K562 treated with DMSO at 1 percent for 4 hours (cell line): ENCODE results near the gene FBXW5. TPM values are rescaled to one million over a fixed set of nuclear protein-coding genes. Genes with fewer than 3 reads are reported as not detected.

Experiments
- total RNA-seq: library from RNA; unstranded; fragments of 300-600 nt; gene quantifications from 2 replicates; pipeline ENCODE4 v1.2.3, GENCODE V29; 2022; ENCODE audit not compliant: insufficient read depth

Gene FBXW5, protein sequence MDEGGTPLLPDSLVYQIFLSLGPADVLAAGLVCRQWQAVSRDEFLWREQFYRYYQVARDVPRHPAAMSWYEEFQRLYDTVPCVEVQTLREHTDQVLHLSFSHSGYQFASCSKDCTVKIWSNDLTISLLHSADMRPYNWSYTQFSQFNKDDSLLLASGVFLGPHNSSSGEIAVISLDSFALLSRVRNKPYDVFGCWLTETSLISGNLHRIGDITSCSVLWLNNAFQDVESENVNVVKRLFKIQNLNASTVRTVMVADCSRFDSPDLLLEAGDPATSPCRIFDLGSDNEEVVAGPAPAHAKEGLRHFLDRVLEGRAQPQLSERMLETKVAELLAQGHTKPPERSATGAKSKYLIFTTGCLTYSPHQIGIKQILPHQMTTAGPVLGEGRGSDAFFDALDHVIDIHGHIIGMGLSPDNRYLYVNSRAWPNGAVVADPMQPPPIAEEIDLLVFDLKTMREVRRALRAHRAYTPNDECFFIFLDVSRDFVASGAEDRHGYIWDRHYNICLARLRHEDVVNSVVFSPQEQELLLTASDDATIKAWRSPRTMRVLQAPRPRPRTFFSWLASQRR
- 148 and 151 TPM in 2 replicates for total RNA-seq

DNA sequence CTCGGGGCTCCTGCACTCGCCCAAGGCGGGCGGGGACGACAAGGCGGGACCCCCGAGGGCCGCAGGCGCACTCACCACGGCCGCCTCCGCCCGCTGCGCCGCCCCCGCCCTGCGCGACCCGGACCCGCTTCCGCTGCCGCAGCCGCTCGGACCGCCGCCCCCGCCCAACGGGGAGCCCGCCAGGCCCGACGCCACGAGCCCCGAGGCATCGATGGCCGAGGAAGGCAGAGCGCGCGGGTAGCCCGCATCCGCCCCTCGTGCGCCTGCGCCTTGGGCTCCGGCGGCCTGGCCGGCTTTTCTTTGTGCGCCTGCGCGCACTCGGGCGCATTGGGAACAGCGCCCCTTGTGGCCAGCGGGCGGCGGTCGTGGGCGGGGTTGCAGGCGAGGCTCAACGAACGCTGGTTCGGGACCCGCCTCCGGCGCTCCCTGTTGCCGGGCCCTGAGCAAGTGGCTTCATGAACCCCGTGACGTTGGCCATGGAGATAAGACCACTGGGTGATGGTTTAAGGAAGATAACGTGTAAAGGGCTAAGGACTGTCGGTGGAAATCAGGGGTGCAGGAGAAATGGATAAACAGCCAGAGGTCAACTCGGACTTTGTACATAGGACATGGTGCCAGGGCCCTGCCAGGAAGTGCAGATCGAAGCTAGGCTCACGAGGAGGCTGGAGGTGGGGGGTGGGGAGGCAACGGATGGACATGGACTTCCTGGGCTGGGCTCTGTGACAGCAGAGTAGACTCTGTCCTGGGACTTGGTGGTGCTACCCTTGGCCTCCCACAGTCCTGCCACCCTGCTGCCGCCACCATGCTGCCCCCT, at the start of gene FBXW5, which contains the start of gene C8G:
TSS of gene FBXW5 (minus strand) at position 220 of the 814 bp plus-strand sequence. CDS start 655 bp downstream, outside the sequence.
TSS of gene C8G (plus strand) at position 725 of the 814 bp plus-strand sequence. CDS start at position 803, 78 bp downstream.

DNA sequence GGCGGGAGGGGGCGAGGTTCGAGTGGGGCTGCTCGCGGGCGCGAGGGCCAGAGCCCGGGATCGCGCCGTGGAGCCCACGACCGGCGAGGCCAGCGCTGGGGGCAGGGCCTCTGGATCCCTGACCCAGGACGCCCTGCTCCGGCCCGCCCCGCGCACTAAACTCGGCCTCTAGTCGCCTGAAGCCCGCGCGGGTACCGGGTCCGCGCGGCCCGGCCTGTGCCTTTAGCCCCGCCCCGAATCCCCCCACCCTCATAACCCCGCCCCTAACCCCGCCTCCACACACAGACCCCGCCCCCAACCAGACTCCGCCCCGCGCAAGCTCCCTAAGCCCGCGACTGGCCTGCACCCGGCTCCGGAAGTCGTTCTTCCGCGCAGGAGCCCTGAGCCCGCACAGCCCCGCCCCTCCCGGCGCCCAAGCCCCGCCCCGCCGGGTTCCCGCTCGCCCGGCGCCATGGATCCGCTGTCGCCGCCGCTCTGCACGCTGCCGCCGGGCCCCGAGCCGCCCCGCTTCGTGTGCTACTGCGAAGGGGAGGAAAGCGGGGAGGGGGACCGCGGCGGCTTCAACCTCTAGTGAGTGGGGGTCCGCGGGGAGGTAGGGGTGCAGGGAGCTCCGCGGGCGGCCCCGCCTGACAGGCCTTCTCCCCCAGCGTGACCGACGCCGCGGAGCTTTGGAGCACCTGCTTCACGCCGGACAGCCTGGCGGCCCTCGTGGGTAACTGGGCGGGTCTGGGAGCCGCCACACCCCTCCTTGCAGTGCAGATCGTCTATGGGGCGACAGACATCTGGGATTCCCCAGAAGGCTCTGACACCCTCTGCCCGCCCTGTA, 47.7 kb upstream of the FBXW5 start, which contains the start of gene PAXX:
TSS of gene PAXX (plus strand) at position 430 of the 826 bp plus-strand sequence. CDS start at position 452, 22 bp downstream.

DNA sequence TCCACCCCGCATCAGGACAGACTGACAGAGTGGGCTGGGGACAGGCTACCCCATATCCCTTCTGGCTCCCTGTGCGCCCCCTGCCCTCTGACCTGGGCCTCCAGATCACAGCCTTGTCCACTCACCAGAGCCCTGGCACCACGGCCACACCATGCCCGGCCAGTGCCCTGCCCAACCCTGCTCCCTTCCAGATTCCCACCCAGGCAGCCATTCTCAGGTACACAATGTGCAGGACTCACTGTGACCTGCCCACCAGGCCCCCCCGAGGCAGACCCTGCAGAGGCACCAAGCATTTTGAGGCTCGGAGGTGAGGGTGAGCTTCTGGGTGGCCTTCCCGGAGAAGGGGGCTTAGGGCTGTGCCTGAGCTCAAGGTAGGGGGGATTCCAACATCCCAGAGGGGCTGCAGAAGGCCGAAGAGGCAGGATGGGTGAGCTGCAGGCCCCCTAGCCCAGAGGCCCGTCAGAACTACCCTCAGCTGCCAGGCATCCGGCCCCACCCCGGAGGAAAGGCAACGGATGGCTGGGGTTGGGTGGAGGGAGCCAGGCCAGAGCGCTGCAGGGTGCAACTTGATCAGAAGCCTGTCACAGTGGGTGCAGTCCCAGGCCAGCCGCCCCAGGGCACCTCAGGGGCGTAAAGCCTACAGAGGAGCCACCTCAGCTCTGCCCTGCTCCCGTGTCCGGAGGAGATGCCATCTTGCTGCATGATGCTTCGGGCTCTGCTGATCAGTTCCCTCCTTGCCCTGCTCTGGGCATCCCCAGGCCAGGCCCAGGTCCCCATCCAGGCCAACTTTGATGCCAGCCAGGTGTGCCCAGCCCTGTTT, 37.9 kb upstream of the FBXW5 start, which contains the start of gene LCNL1:
TSS of gene LCNL1 (plus strand) at position 762 of the 820 bp plus-strand sequence. CDS start 594 bp downstream, outside the sequence.

DNA sequence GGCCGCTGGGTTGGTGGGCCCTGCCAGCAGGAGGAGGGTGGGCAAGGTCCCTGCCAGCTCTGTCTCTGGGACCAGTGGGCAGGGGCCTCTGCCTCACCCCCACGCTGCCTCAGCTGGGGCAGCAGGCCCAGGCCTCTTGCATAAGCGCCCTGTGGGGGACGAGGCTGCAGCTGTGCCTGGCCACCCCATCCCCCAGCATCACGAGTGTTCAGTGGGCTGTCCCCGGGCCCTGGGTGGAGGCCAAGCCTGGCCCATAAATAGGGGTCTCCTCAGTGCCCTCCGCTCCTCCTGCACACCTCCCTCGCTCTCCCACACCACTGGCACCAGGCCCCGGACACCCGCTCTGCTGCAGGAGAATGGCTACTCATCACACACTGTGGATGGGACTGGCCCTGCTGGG, 32.7 kb upstream of the FBXW5 start, which contains the start of gene PTGDS:
TSS of gene PTGDS (plus strand) at position 282 of the 400 bp plus-strand sequence. CDS start at position 357, 75 bp downstream.

DNA sequence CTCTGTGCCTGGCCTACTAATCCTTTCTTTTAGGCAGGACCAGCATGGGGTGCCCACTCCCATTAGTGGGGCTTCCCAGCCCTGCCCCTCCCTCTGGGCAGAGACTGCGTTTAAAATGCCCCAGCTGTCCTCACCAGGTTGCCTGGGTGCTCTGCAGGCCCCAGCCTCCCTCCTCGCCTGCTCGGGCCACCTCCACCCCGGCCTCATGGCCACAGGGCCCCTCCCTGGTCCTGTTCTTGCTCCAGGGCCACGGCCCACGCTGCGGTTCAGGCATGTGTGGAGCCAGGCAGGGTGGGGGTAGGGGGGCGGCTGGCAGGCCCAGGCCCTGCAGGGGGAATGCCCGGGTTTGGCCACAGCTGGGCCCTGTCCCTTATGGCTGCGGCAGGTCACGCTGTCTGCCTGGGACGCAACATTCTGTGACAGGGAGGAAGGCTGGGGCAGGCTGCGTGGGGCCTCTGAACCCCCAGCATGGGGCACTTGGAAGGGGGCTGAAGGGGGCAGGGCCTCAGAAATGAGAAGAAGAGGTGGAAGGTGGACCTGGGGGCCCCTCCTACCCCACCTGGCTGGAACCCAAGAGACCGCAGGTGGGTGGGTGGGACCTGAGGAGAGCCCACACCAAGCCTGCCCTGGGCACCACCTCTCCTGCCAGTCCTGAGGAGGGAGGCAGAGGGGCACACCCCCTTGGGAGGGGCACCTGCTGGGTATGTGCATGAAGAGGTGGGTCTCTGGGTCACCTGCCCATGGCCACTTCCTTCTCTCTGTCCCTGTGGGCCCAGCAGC, 7.2 kb upstream of the FBXW5 start, which contains the start of gene LCN12:
TSS of gene LCN12 (plus strand) at position 733 of the 780 bp plus-strand sequence. CDS start 55 bp downstream, outside the sequence.

Other genes with a start within 250 kb of the FBXW5 start
- 17.3 and 25.7 TPM in 2 replicates for gene DIPK1B, start 232.2 kb downstream of the FBXW5 start, total RNA-seq
- gene LCN10, start 201.8 kb downstream of the FBXW5 start, total RNA-seq: not detected in 2 replicates
- not detected in 2 replicates for gene LCN6, start 196.2 kb downstream of the FBXW5 start, total RNA-seq
- not detected in 2 replicates for gene LCN8, start 186.5 kb downstream of the FBXW5 start, total RNA-seq
- gene LCN15, start 180.2 kb downstream of the FBXW5 start, total RNA-seq: not detected in 2 replicates
- gene TMEM141, start 153.4 kb downstream of the FBXW5 start, total RNA-seq: 67.9 and 75.8 TPM in 2 replicates
- 0.75 and 2.6 TPM in 2 replicates for gene CCDC183, start 148.4 kb downstream of the FBXW5 start, total RNA-seq
- gene RABL6, start 136.8 kb downstream of the FBXW5 start, total RNA-seq: 163 and 183 TPM in 2 replicates
- 9.6 and 13.9 TPM in 2 replicates for gene AJM1, start 102.3 kb downstream of the FBXW5 start, total RNA-seq
- gene PHPT1, start 95.3 kb downstream of the FBXW5 start, total RNA-seq: 165 and 171 TPM in 2 replicates
- gene MAMDC4, start 92.4 kb downstream of the FBXW5 start, total RNA-seq: 4.1 and 4.7 TPM in 2 replicates
- gene EDF1, start 78.4 kb downstream of the FBXW5 start, total RNA-seq: 705 and 763 TPM in 2 replicates
- gene TRAF2, start 58.2 kb downstream of the FBXW5 start, total RNA-seq: 23.8 and 25.2 TPM in 2 replicates
- not detected in 2 replicates for gene C8G, start 505 bp upstream of the FBXW5 start, total RNA-seq
- not detected in 2 replicates for gene LCN12, start 7.5 kb upstream of the FBXW5 start, total RNA-seq
- gene PTGDS, start 32.8 kb upstream of the FBXW5 start, total RNA-seq: 6.1 and 15.4 TPM in 2 replicates
- gene LCNL1, start 38.3 kb upstream of the FBXW5 start, total RNA-seq: not detected in 2 replicates
- gene PAXX, start 47.7 kb upstream of the FBXW5 start, total RNA-seq: 89.0 and 89.2 TPM in 2 replicates
- 2.0 TPM in 1 of 2 replicates, not detected in the other for gene CLIC3, start 51.8 kb upstream of the FBXW5 start, total RNA-seq
- 14.1 and 26.4 TPM in 2 replicates for gene ABCA2, start 83.5 kb upstream of the FBXW5 start, total RNA-seq
- not detected in 2 replicates for gene FUT7, start 87.3 kb upstream of the FBXW5 start, total RNA-seq
- gene NPDC1, start 101.4 kb upstream of the FBXW5 start, total RNA-seq: 0.52 and 1.0 TPM in 2 replicates
- gene ENTPD2, start 109.3 kb upstream of the FBXW5 start, total RNA-seq: not detected in 2 replicates
- 27.1 and 30.1 TPM in 2 replicates for gene SAPCD2, start 125.8 kb upstream of the FBXW5 start, total RNA-seq
- 9.4 and 14.1 TPM in 2 replicates for gene UAP1L1, start 132.8 kb upstream of the FBXW5 start, total RNA-seq
- gene MAN1B1, start 142.2 kb upstream of the FBXW5 start, total RNA-seq: 37.3 and 38.9 TPM in 2 replicates
- gene DPP7, start 170.0 kb upstream of the FBXW5 start, total RNA-seq: 228 and 246 TPM in 2 replicates
- not detected in 2 replicates for gene GRIN1, start 194.4 kb upstream of the FBXW5 start, total RNA-seq
- gene LRRC26, start 225.3 kb upstream of the FBXW5 start, total RNA-seq: not detected in 2 replicates
- gene TMEM210, start 227.3 kb upstream of the FBXW5 start, total RNA-seq: not detected in 2 replicates
- 32.5 and 40.5 TPM in 2 replicates for gene ANAPC2, start 243.8 kb upstream of the FBXW5 start, total RNA-seq
- 203 and 207 TPM in 2 replicates for gene SSNA1, start 243.9 kb upstream of the FBXW5 start, total RNA-seq